HFF-Myc (cell line): ENCODE results near the gene TUBGCP5.

Experiments used
- DNase-seq: peaks from one replicate; pipeline ENCODE4 v3.0.0-alpha.2; 2011; ENCODE audit warnings: low read depth; ENCODE audit errors: extremely low read depth
- H3K4me3 ChIP-seq: replicated peaks from 2 replicates; pipeline ENCODE4 v1.5.1; 2011; ENCODE audit warnings: low read depth, mild to moderate bottlenecking, control low read depth, low read length
- TF ChIP-seq, protein P1 (sequence below): IDR thresholded peaks from 2 replicates; pipeline ENCODE4 v1.5.1; 2012; ENCODE audit warnings: mild to moderate bottlenecking, low read depth, low read length, control low read depth; ENCODE audit errors: missing control alignments

The TUBGCP5 gene

GRCh38 chr15:22956257-22956977 is 83.0 kb downstream of the TUBGCP5 start:
- TF ChIP-seq, protein P1, sequence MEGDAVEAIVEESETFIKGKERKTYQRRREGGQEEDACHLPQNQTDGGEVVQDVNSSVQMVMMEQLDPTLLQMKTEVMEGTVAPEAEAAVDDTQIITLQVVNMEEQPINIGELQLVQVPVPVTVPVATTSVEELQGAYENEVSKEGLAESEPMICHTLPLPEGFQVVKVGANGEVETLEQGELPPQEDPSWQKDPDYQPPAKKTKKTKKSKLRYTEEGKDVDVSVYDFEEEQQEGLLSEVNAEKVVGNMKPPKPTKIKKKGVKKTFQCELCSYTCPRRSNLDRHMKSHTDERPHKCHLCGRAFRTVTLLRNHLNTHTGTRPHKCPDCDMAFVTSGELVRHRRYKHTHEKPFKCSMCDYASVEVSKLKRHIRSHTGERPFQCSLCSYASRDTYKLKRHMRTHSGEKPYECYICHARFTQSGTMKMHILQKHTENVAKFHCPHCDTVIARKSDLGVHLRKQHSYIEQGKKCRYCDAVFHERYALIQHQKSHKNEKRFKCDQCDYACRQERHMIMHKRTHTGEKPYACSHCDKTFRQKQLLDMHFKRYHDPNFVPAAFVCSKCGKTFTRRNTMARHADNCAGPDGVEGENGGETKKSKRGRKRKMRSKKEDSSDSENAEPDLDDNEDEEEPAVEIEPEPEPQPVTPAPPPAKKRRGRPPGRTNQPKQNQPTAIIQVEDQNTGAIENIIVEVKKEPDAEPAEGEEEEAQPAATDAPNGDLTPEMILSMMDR, result no peak
- DNase-seq, result no peak
- no peak overlapping the region for H3K4me3 ChIP-seq

DNA sequence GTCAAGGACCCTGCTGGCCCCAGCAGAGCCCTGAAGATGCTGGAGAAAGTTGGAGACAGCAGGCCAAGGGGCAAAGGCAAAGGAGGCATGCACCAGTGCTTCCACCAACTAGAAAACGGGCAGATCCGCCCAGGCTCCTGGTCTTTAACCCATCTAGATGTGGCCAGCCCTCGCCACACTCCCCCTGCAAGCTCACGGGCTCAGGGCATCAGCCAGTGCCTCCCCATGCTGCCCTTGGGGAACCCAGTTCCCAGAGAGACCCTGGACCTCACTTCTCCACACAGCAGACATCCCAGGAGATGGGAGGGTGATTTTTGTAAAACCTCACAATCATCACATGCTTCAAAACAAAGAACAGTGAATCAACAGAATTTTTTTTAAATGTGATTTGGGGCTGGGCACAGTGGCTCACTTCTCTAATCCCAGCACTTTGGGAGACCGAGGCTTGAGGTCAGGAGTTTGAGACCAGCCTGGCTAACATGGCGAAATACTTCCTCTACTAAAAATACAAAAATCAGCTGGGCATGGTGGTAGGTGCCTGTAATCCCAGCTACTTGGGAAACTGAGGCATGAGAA is 83.7 kb downstream of the TUBGCP5 start:
- DNase-seq, result no peak
- no peak overlapping the region for H3K4me3 ChIP-seq
- TF ChIP-seq, protein P1, result no peak

GRCh38 chr15:22954798-22955543 is 84.4 kb downstream of the TUBGCP5 start:
- DNase-seq, result no peak
- no peak overlapping the region for H3K4me3 ChIP-seq
- TF ChIP-seq, protein P1, result no peak

GRCh38 chr15:22954326-22954725 is 85.0 kb downstream of the TUBGCP5 start:
- no peak for DNase-seq
- H3K4me3 ChIP-seq, result no peak overlapping the region
- TF ChIP-seq, protein P1, result no peak

DNA sequence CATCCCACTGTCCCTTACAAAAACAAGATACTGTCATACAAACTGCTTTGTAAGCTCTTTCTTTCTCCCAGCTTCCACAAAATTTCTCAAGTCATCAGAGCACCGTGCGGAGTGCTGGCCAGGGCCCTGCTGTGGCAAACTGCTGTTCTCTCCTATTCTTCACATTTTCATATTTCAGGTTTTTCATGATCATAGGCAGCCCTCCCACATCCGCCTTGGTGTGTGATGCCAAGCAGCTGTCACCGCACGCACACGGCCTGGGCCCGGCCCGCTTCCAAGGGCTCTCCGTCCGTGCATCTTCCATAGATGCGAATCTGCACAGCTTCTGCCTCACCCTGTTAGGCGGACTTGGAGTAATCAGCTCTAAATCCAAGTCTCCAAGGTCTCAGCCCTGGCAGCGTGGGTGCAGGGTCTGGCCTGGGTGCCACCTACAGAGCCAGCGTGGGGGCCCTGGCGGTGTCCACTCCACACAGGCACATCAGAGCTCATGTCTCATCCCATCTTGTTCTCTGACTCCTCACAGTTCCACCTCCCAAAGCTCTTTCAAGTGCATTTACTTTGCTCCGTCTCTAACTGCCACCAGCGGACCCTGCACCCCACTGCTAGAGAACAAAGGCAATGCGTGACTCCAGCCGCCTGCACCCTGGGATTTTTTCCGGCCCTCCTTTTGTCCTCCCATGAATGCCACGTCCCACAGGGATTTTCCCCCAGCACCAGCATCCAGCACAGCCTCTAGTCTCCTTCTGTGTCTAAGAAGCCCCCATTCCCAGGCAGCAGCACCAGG is 86.4 kb downstream of the TUBGCP5 start:
- no peak overlapping the region for H3K4me3 ChIP-seq
- TF ChIP-seq, protein P1, result no peak
- DNase-seq, result no peak

GRCh38 chr15:22951381-22952280 is 87.7 kb downstream of the TUBGCP5 start:
- TF ChIP-seq, protein P1, result no peak
- DNase-seq, result no peak
- no peak overlapping the region for H3K4me3 ChIP-seq
